AG04450 (cell line): ENCODE results near the gene ZNF430. TPM values are rescaled to one million over a fixed set of nuclear protein-coding genes. Genes with fewer than 3 reads are reported as not detected.

Experiments
- CTCF ChIA-PET: fragments of 300-600, 350-600 bp; formaldehyde crosslinking; extraction: SDS; loops from one replicate; lab custom pipeline; 2022; ENCODE audit warnings: antibody characterized with exemption, inconsistent platforms; lab: Charles Lee
- POLR2A ChIA-PET: fragments of 350-600 bp; formaldehyde crosslinking; extraction: SDS; loops from one replicate; lab custom pipeline; 2021; ENCODE audit warnings: antibody characterized with exemption, inconsistent platforms; lab: Yijun Ruan, JAX
- DNase-seq: peaks from one replicate; pipeline ENCODE4 v3.0.0-alpha.2; 2011; ENCODE audit warnings: low read depth, low spot score
- H3K27ac ChIP-seq: one replicate; pipeline ENCODE4 v1.5.1; 2012; ENCODE audit warnings: low read depth, low read length, control low read depth
- H3K27me3 ChIP-seq: one replicate; pipeline ENCODE4 v1.6.0; 2012; ENCODE audit warnings: low read length; ENCODE audit not compliant: control insufficient read depth, insufficient read depth
- H3K4me3 ChIP-seq: 2 replicates; pipeline ENCODE4 v1.5.1; 2011; ENCODE audit warnings: mild to moderate bottlenecking, low read depth, low read length, control low read depth
- H3K9me3 ChIP-seq: 2 replicates; pipeline ENCODE4 v1.5.1; 2012; ENCODE audit warnings: low read length; ENCODE audit not compliant: control insufficient read depth, insufficient read depth
- polyA plus RNA-seq: library from polyadenylated mRNA; depleted of rRNA; stranded (reverse); fragments of >200 nt; gene quantifications from 2 replicates; pipeline ENCODE4 v1.2.3, GENCODE V29; 2011
- TF ChIP-seq, protein P1 (sequence below): IDR thresholded peaks from 2 replicates; pipeline ENCODE4 v1.5.1; 2011; ENCODE audit warnings: low read depth, low read length, control low read depth, inconsistent platforms

ZNF430 gene
- polyA plus RNA-seq, 1 experiment: 5.7 TPM

DNA sequence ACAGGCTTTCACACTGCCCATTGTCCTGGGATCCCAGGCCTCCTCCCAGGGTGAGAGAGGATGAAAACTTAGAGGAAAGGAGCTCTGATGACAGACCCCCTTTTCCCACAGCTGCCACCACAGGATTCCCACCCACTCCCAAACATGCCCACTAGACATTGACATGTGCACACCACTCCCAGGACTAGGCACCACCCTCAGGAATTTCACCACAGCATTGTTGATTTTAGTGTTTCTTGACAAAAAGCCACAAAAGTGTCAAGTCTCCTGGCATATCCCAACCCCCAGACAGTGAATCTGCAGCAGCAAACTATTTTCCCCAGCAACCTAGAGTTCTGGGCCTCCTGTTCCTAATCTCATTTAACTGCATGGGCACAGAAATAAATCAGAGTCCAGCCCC lies 71.7 kb downstream of the ZNF430 start:
- no peaks in the 10 kb centered on the region for H3K9me3 ChIP-seq
- TF ChIP-seq, protein P1, sequence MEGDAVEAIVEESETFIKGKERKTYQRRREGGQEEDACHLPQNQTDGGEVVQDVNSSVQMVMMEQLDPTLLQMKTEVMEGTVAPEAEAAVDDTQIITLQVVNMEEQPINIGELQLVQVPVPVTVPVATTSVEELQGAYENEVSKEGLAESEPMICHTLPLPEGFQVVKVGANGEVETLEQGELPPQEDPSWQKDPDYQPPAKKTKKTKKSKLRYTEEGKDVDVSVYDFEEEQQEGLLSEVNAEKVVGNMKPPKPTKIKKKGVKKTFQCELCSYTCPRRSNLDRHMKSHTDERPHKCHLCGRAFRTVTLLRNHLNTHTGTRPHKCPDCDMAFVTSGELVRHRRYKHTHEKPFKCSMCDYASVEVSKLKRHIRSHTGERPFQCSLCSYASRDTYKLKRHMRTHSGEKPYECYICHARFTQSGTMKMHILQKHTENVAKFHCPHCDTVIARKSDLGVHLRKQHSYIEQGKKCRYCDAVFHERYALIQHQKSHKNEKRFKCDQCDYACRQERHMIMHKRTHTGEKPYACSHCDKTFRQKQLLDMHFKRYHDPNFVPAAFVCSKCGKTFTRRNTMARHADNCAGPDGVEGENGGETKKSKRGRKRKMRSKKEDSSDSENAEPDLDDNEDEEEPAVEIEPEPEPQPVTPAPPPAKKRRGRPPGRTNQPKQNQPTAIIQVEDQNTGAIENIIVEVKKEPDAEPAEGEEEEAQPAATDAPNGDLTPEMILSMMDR: no peak
- DNase-seq: no peak
- H3K4me3 ChIP-seq: no peak overlapping the region
- H3K27ac ChIP-seq: no peak overlapping the region
- CTCF ChIA-PET: no interaction called here
- POLR2A ChIA-PET: interaction anchor here (0.9 kb wide), 1 partner anchor 10 kb away, joined by 3 read pairs; the partner anchor contains the start of gene ZNF714
- H3K27me3 ChIP-seq: no peaks in the 10 kb centered on the region

DNA sequence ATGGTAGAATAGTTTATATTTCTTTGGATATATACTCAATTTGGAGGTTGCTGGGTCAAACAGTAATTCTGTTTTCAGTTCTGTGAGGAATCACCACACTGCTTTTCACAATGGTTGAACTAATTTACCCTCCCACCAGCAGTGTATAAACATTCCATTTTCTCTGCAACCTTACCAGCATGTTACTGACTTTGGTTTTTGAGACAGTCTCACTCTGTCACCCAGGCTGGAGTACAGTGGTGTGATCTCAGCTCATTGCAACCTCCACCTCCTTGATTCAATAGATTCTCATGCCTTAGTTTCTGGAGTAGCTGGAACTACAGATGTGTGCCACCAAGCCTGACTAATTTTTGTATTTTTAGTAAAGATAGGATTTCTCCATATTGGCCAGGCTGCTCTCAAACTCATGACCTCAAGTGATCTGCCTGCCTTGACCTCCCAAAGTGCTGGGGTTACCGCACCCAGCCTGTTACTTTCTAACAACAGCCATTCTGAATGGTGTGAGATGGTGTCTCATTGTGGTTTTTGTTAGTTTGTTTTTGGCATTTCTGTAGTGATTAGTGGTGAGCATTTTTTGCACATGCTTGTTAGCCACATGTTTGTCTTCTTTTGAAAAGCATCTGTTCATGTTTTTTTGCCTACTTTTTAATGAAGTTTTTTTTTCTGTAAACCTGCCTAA lies 74.0 kb downstream of the ZNF430 start:
- TF ChIP-seq, protein P1: no peak
- no peak overlapping the region for H3K4me3 ChIP-seq
- ChIA-PET POLR2A (interaction anchor here (0.8 kb wide), 1 partner anchor 74 kb away, joined by 3 read pairs; the partner anchor contains the start of gene ZNF430), CTCF (no interaction called here)
- H3K9me3 ChIP-seq: no peaks in the 10 kb centered on the region
- no peak for DNase-seq
- no peak overlapping the region for H3K27ac ChIP-seq
- H3K27me3 ChIP-seq: no peaks in the 10 kb centered on the region

DNA sequence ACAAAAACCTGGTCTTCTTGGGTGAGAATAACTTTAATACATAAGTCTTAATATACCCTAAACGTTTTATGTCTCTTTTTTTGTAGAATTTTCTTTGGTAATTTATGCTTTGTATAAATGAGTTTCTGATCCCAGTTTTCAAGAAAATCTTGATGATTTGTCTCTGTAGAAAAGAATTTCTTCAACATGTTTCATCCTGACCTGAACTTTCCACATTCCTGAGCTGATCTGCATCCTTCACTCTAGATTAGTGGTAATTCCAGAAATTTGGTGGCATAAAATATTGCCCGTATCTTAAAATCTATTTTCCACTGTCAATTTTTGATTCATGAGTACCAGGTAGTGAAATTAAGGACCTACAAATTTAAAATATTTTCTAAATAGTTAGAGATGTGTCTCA lies 77.8 kb downstream of the ZNF430 start:
- Histone ChIP-seq H3K27me3 (no peaks in the 10 kb centered on the region), H3K27ac (no peak overlapping the region), H3K9me3 (no peaks in the 10 kb centered on the region), H3K4me3 (no peak overlapping the region)
- DNase-seq: no peak
- TF ChIP-seq, protein P1: no peak
- POLR2A ChIA-PET: no interaction called here
- CTCF ChIA-PET: no interaction called here

DNA sequence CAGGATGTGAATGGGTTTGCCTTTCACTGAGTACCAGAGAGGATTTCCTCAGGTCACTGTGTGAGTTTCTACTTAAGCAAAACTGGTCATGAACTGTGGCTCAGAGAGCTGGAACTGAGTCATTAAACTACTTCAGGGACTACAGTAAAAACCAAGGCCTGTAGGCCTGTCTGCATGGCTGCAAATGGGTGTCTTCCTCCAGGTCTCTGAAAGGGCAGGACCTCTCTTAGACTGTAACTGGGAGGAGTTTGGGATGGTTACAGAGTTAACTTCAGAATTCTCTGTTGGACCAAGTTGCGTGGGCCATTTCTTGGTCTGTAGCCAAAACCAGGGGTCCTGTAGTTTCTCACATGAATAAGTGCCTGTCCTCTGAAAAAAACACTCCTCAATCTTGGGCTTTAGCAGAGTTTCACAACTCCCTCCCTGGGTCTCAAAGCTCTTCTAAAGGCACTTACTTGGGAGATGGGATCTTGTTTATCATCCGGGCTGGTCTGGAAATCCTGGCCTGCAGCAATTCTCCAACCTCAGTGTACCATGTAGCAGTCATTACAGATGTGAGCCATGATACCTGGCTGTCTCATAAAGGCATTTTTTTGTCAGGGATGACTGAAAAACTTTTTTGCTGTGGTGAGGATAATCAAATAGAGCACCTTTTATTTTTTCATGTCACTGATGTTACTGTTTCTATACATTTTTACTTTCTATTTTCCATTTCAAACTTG lies 81.2 kb downstream of the ZNF430 start:
- H3K27me3 ChIP-seq: no peaks in the 10 kb centered on the region
- H3K27ac ChIP-seq: no peak overlapping the region
- DNase-seq: no peak
- H3K4me3 ChIP-seq: no peak overlapping the region
- TF ChIP-seq, protein P1: no peak
- ChIA-PET POLR2A (no interaction called here), CTCF (no interaction called here)
- H3K9me3 ChIP-seq: 0 out of 2 replicates have a peak, but pooled peaks cover 3% of the 10 kb centered on the region

DNA sequence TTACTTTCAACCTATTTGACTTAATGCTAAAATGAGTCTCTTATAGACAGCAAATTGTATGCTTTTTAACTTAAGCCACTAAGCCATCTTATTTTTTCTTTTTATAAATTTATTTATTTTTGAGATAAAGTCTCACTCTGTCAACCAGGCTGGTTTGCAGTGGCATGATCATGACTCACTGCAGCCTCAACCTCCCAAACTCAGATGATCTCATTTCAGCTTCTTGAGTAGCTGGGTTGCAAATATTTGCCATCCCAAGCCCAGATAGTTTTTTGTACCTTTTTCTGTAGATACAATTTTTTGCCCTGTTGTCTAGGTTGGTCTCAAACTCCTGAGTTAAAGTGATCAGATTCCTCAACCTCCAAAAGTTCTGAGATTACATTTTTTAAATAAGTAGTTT lies 88.7 kb downstream of the ZNF430 start:
- DNase-seq: no peak
- Histone ChIP-seq H3K27me3 (no peaks in the 10 kb centered on the region), H3K4me3 (no peak overlapping the region), H3K27ac (no peak overlapping the region), H3K9me3 (0 out of 2 replicates have a peak, but pooled peaks cover 3% of the 10 kb centered on the region)
- TF ChIP-seq, protein P1: no peak
- CTCF ChIA-PET: interaction anchor here (1.3 kb wide), 1 partner anchor 33 kb away, joined by 3 read pairs; the partner anchor contains the start of gene ZNF431
- POLR2A ChIA-PET: no interaction called here
